ENCODE results near the gene TTC33.
"Not testable (repeated sequence)": the region's sequence is repeated elsewhere in the genome, so short reads cannot be mapped to it uniquely, and the experiment has no call there.

The TTC33 gene

GRCh38 chr5:40779561-40779960 lies 23.8 kb upstream of the TTC33 start:
- no peak for DNase-seq

DNA sequence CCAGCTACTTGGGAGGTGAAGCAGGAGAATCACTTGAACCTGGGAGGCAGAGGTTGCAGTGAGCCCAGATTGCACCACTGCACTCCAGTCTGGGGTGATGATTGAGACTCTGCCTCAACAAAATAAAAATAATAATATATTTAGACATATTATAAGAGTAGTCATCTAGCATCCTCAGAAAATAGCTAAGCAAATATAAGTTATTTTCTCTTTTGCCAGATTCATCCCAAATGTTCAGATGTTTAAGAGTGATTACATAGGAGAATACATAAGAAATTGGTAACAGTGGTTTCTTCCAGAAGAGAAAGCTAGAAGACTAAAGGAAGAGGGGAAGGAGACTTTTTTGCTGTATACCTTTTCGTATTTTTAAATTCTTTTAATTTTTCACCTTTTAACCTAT lies 22.4 kb upstream of the TTC33 start:
- no peak for DNase-seq

DNA sequence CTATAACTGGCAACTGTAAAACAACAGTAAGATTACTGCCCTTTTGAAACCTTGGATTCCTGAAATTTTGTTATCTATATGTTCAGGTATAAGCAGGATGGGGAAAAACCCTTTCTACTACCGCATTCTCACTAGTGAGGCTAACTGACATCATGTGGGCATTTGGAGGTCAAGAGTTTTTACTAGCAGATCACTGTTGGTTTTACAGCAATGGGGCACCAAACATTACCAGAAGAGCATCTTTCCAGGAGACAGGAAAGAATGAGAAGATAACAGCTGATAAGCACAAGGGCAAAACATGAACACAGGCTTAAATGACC lies 20.9 kb upstream of the TTC33 start:
- DNase-seq: no peak

DNA sequence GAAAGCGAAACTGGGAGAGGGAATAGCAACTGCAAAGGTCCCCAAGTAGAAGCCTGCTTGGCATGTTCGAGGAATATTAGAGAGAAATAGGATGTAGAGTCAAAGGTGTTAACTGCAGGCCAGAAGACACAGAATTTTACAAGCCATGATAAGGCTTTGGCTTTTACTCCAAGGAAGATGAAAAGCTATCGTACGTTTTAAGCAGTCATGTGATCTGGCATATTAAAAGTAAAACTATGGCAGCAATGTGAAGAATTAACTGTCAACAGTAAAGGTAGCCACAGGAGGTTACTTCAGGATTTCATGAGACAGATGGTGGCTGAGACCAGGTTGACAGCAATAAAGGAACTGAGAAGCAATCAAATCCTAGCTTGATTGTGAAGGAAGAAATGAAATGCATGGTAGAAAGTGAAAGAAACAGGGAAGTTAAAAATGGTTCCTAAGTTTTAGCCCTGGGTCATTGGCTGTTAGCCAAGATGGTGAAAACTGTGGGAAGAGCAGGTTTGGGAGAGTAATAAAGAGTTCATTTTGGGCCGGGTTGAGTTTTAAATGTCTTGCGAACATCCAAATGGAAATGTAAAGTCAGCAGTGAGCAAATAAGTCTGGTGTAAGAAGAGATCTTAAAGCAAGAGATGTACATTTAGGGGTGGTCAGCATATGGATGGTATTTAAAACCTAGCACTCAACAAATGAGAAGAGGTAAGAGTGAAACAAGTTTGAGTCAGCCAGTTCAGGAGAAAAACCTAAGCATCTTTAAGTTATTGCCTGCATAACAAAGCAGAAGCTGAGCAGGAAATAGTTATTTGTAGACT lies 20.3 kb upstream of the TTC33 start:
- DNase-seq: no peak

GRCh38 chr5:40775085-40775845 lies 19.5 kb upstream of the TTC33 start:
- DNase-seq: no peak

GRCh38 chr5:40774623-40775022 lies 18.9 kb upstream of the TTC33 start:
- no peak for DNase-seq

GRCh38 chr5:40770764-40771163 lies 15.0 kb upstream of the TTC33 start:
- DNase-seq: no peak

DNA sequence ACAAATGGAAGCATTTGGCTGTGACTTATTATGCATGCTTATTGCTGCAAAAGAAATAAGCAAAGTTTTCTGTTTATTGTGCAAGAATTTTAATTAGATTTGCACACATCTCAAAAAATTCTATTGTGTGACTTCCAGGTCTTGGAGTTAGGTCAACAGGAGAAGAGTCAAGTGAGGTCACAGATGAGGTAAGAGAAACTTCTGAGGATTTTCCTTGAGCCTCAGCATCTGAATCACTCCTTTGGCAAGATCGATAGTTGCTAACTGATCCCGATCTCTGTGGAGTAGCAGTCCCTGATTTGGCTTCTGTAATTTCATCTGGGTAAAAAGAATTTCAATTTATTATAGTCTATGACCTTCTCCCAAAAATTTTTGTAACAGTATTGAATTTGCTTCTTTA lies 6.9 kb upstream of the TTC33 start:
- DNase-seq: no peak

GRCh38 chr5:40757400-40757799 lies 1.6 kb upstream of the TTC33 start:
- DNase-seq: no peak

DNA sequence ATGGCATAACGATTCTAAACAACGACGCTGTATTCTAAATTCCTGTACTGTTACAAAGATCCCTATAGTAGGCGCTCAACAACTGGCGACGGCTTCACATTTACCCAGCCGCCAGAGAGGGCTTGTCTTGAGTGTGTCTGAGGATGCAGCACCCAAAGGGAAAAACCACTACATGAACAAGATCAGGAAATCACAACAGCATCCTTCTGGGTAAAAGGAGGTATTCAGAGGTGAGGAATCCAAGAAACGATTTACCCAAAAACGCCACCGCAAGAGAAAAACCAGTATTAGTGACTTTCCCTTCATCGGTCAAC lies 711 bp downstream of the TTC33 start:
- peak; percentile 62 for DNase-seq

- no peak for DNase-seq
Observed at GRCh38 chr5:40754381-40755092, 1.2 kb downstream of the TTC33 start.

GRCh38 chr5:40746703-40747102 lies 9.1 kb downstream of the TTC33 start:
- DNase-seq: no peak

GRCh38 chr5:40743771-40744170 lies 12.0 kb downstream of the TTC33 start:
- no peak for DNase-seq

GRCh38 chr5:40738502-40738901 lies 17.3 kb downstream of the TTC33 start:
- no peak for DNase-seq

DNA sequence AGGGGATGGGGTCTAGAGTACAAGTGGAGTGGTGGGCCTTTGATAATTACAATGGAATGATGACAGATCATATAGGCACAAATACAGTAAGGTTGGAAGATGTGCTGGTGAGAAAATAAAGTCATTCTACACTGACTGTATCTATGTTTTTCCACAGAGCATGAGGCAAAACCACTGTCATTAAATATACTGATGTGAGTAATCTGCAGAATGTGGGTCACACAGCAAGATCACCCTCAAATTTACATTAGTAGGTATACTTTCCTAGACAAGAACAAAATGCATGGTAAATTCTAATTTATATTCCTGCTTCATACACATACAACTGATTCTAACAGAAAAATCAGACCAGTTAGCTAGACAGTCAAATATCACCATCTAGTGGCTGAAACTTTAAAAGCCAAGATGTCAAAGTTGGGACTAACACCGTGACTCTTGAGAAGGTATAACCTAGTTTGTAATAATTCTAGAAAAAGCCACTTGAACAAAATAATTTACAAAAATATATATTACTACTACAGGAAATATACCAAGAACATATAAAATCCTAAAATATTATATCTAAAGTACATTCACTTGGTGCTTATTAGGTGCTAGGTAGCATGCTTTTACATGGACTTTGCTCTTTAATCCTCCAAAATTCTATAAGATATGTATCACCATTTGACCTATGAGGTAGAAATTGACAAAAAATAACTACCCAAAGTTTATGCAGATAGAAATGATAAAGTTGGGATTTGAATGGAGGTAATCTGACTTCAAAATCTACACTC lies 19.5 kb downstream of the TTC33 start:
- DNase-seq: peak in 1 of 2 donors; percentile 27

GRCh38 chr5:40735609-40736008 lies 20.2 kb downstream of the TTC33 start:
- DNase-seq: no peak

GRCh38 chr5:40734986-40735385 lies 20.8 kb downstream of the TTC33 start:
- no peak for DNase-seq

DNA sequence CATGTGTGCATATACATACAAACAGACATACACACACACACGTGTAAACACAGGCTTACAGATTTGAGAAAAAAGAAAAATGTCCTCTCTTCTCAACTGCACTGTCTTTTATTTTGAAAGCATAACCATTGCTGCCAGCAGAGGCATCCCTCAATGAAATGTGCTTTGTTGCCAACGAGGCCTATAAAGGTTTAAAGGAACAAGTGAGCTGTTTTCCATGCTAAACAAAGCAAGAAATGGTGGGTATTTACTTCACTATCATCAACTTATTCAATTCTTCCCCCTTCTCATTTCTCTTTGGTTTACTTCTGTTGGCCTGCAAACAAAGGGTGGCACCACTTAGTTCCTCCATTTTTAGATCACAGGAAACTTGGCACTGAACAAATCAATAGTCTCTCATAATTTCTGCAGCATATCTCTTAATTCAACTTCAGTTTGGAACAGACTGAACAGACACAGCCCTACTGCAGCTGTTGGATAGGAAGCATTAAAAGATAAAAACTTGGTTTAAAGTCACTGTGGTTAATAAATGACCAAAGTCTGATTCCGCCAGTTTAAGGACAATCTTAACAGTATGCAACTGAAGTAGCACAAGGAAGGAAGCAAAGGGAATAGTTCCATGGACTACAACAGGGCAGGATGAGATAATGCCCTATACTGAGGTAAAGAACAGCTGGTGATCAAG lies 21.7 kb downstream of the TTC33 start:
- no peak for DNase-seq

- DNase-seq: no peak
Observed at GRCh38 chr5:40733434-40733833, 22.3 kb downstream of the TTC33 start.

DNA sequence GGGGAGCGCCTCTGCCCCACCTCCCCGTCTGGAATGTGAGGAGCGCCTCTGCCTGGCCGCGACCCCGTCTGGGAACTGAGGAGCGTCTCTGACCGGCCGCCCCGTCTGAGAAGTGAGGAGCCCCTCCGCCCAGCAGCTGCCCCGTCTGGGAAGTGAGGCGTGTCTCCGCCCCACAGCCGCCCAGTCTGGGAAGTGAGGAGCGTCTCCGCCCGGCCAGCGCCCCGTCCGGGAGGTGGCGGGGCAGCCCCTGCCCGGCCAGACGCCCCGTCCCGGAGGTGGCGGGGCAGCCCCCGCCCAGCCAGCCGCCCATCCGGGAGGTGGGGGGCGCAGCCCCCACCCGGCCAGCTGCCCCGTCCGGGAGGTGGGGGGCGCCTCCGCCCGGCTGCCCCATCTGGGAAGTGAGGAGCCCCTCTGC lies 33.3 kb downstream of the TTC33 start:
- DNase-seq: not testable (repeated sequence)

DNA sequence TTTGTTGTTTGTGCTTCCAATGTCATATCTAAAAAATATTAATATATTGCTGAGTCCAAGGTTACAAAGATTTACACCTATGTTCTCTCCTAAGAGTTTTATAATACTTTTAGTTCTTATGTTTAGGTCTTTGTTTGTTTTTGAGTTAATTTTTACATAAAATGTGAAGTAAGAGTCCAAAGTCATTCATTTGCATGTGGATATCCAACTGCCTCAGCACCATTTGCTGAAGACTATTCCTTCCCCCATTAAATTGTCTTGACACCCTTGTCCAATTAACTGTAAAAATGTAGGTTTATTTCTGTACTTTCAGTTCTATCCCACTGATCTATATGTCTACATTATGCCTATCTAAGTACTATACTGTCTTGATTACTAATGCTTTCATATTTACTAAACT lies 35.7 kb downstream of the TTC33 start:
- DNase-seq: no peak

GRCh38 chr5:40717281-40717680 lies 38.5 kb downstream of the TTC33 start:
- DNase-seq: no peak

DNA sequence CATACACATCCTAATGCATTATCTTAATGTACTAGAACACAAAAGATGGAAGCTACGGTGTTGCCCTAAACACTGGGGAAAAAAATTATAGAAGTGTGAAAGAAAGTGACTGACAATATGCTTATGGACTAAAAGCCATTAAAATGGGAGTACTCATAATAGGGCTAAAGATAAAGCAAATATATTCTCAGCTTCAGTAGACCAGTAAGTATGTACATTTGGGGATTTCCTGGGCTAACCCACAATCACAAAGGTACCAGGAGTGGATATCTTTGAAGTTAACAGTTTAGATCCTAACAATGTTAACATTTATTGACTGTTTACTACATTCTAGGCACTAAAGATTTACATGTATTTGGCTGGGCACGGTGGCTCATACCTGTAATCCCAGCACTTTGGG lies 39.2 kb downstream of the TTC33 start:
- no peak for DNase-seq

Data from activated CD4-positive, alpha-beta T cell treated with anti-CD3 and anti-CD28 coated beads for 4 hours (primary cell).